GM19397 (cell line): ENCODE data around the gene SCT.
"Not testable (repeated sequence)": the region's sequence is repeated elsewhere in the genome, so short reads cannot be mapped to it uniquely, and the experiment has no call there.

Source experiments
- ATAC-seq: cut with Tn5 transposase; IDR thresholded peaks from one replicate; pipeline ENCODE4 v1.9.1; 2021; ENCODE audit warnings: mild to moderate bottlenecking, moderate library complexity; ENCODE audit not compliant: unreplicated experiment

The SCT gene

GRCh38 chr11:626475-627307, at the start of gene SCT:
SCT (minus strand) TSS chr11:627181; CDS start chr11:627143, 38 bp downstream.
- ATAC-seq = no peak

GRCh38 chr11:674406-674805, 47.4 kb upstream of the SCT start:
- no peak for ATAC-seq

- ATAC-seq = no peak
Measured at GRCh38 chr11:673866-674265, 46.9 kb upstream of the SCT start.

GRCh38 chr11:665704-666281, 38.8 kb upstream of the SCT start:
- ATAC-seq = no peak

- no peak for ATAC-seq
Measured at GRCh38 chr11:665062-665703, 38.2 kb upstream of the SCT start.

- no peak for ATAC-seq
Measured at GRCh38 chr11:662689-663274, 35.8 kb upstream of the SCT start.

GRCh38 chr11:660681-661444, 33.9 kb upstream of the SCT start:
- no peak for ATAC-seq

- no peak for ATAC-seq
Measured at GRCh38 chr11:660281-660680, 33.3 kb upstream of the SCT start.

- ATAC-seq = no peak
Measured at GRCh38 chr11:659532-660085, 32.6 kb upstream of the SCT start.

GRCh38 chr11:657691-658126, 30.7 kb upstream of the SCT start:
- ATAC-seq = no peak

GRCh38 chr11:656866-657265, 29.9 kb upstream of the SCT start:
- ATAC-seq = no peak

GRCh38 chr11:656426-656825, 29.4 kb upstream of the SCT start:
- ATAC-seq = no peak

GRCh38 chr11:655036-655726, 28.2 kb upstream of the SCT start:
- no peak for ATAC-seq

GRCh38 chr11:654444-654843, 27.5 kb upstream of the SCT start:
- ATAC-seq = not testable (repeated sequence)

- ATAC-seq = no peak
Measured at GRCh38 chr11:653837-654236, 26.9 kb upstream of the SCT start.

GRCh38 chr11:653136-653535, 26.2 kb upstream of the SCT start:
- not testable (repeated sequence) for ATAC-seq

GRCh38 chr11:650482-650881, 23.5 kb upstream of the SCT start:
- ATAC-seq = no peak

GRCh38 chr11:647672-648158, 20.7 kb upstream of the SCT start:
- ATAC-seq = not testable (repeated sequence)

- ATAC-seq = no peak
Measured at GRCh38 chr11:646214-646613, 19.2 kb upstream of the SCT start.

GRCh38 chr11:645536-645935, 18.6 kb upstream of the SCT start:
- ATAC-seq = no peak
